GM23338 (cell line): ENCODE measurements around the gene AP2B1. TPM values are rescaled to one million over a fixed set of nuclear protein-coding genes. Genes with fewer than 3 reads are reported as not detected.

Experiments
- ATAC-seq: fragments of 200-7000 bp; cut with Tn5 transposase; 3 replicates; pipeline ENCODE4 v1.9.1; 2020
- DNase-seq: peaks from one replicate; pipeline ENCODE4 v3.0.0-alpha.2; 2015; ENCODE audit warnings: low spot score
- H2AFZ ChIP-seq: fragments of 200-600 bp; sonication (generic); 2 replicates; pipeline ENCODE4 v1.8.0; 2016; ENCODE audit warnings: antibody characterized with exemption, mild to moderate bottlenecking, moderate library complexity
- H3F3A ChIP-seq: fragments of 200-600 bp; sonication (generic); replicated peaks from 2 replicates; pipeline ENCODE4 v1.8.0; 2017; ENCODE audit warnings: antibody characterized with exemption, mixed run types, low read depth
- H3K27ac ChIP-seq: fragments of 200-600 bp; sonication (generic); 2 replicates; pipeline ENCODE4 v1.6.1; 2016; ENCODE audit warnings: low read depth
- H3K27me3 ChIP-seq: fragments of 200-600 bp; sonication (generic); 2 replicates; pipeline ENCODE4 v1.8.0; 2016; ENCODE audit warnings: mild to moderate bottlenecking, mixed run types, moderate library complexity; ENCODE audit not compliant: insufficient read depth
- H3K36me3 ChIP-seq: fragments of 200-600 bp; sonication (generic); 2 replicates; pipeline ENCODE4 v1.8.0; 2016; ENCODE audit warnings: mild to moderate bottlenecking; ENCODE audit not compliant: insufficient read depth
- H3K4me1 ChIP-seq: fragments of 200-600 bp; sonication (generic); 2 replicates; pipeline ENCODE4 v1.8.0; 2016; ENCODE audit warnings: mild to moderate bottlenecking, moderate library complexity; ENCODE audit not compliant: insufficient read depth
- H3K4me2 ChIP-seq: fragments of 200-600 bp; sonication (generic); 2 replicates; pipeline ENCODE4 v1.7.1; 2017; ENCODE audit warnings: mixed run types
- H3K4me3 ChIP-seq: fragments of 200-600 bp; sonication (generic); 2 replicates; pipeline ENCODE4 v1.6.1; 2016; ENCODE audit warnings: mixed run types
- H3K79me2 ChIP-seq: fragments of 200-600 bp; sonication (generic); replicated peaks from 2 replicates; pipeline ENCODE4 v1.8.0; 2017; ENCODE audit warnings: mild to moderate bottlenecking; ENCODE audit not compliant: insufficient read depth
- H3K9me2 ChIP-seq: fragments of 200-600 bp; sonication (generic); 2 replicates; pipeline ENCODE4 v1.8.0; 2017; ENCODE audit not compliant: insufficient read depth
- H4K20me1 ChIP-seq: fragments of 200-600 bp; sonication (generic); replicated peaks from 2 replicates; pipeline ENCODE4 v1.8.0; 2017; ENCODE audit warnings: mild to moderate bottlenecking; ENCODE audit not compliant: insufficient read depth
- H3K27ac Mint-ChIP-seq: 2 replicates; pipeline ENCODE4 v1.8.0; 2020; ENCODE audit warnings: inconsistent platforms, mild to moderate bottlenecking, moderate library complexity, mixed read lengths
- H3K27me3 Mint-ChIP-seq: 3 replicates; pipeline ENCODE4 v1.8.0; 2022; ENCODE audit warnings: low read depth, mild to moderate bottlenecking, moderate library complexity, mixed read lengths, inconsistent platforms; ENCODE audit not compliant: insufficient read depth, poor library complexity
- H3K36me3 Mint-ChIP-seq: 3 replicates; pipeline ENCODE4 v1.8.0; 2021; ENCODE audit warnings: low read depth, mild to moderate bottlenecking, inconsistent platforms, moderate library complexity, mixed read lengths
- H3K4me1 Mint-ChIP-seq: 3 replicates; pipeline ENCODE4 v1.8.0; 2020; ENCODE audit warnings: mild to moderate bottlenecking, inconsistent platforms, mixed read lengths
- H3K4me3 Mint-ChIP-seq: 3 replicates; pipeline ENCODE4 v1.8.0; 2021; ENCODE audit warnings: moderate library complexity, mild to moderate bottlenecking, inconsistent platforms, mixed read lengths
- H3K9me3 Mint-ChIP-seq: 3 replicates; pipeline ENCODE4 v1.8.0; 2020; ENCODE audit warnings: moderate library complexity, mild to moderate bottlenecking, inconsistent platforms, mixed read lengths
- ETS1 ChIP-seq: IDR thresholded peaks from 2 replicates; pipeline ENCODE4 v1.6.1; 2016; ENCODE audit warnings: antibody characterized with exemption
- EZH2phosphoT487 ChIP-seq: fragments of 200-600 bp; sonication (generic); IDR thresholded peaks from one replicate; pipeline ENCODE4 v1.8.1; 2018; ENCODE audit warnings: antibody characterized with exemption; ENCODE audit not compliant: unreplicated experiment
- JUNB ChIP-seq: IDR thresholded peaks from one replicate; pipeline ENCODE4 v1.6.1; 2016; ENCODE audit warnings: antibody characterized with exemption; ENCODE audit not compliant: unreplicated experiment
- NANOG ChIP-seq: IDR thresholded peaks from 2 replicates; pipeline ENCODE4 v1.6.1; 2016; ENCODE audit warnings: antibody characterized with exemption, borderline replicate concordance
- POLR2AphosphoS5 ChIP-seq: IDR thresholded peaks from 2 replicates; pipeline ENCODE4 v1.6.1; 2016; ENCODE audit warnings: antibody characterized with exemption, low read depth
- REST ChIP-seq: IDR thresholded peaks from one replicate; pipeline ENCODE4 v1.6.1; 2018; ENCODE audit warnings: antibody characterized with exemption; ENCODE audit not compliant: unreplicated experiment
- STAT1 ChIP-seq: IDR thresholded peaks from one replicate; pipeline ENCODE4 v1.6.1; 2016; ENCODE audit warnings: antibody characterized with exemption; ENCODE audit not compliant: unreplicated experiment
- ZNF331 ChIP-seq: fragments of 250-450 bp; sonication (Bioruptor Pico); IDR thresholded peaks from 2 replicates; pipeline ENCODE4 v1.5.0; 2020; ENCODE audit warnings: low read depth, mild to moderate bottlenecking, moderate library complexity
- ZNF462 ChIP-seq: fragments of 250-450 bp; sonication (Bioruptor Pico); IDR thresholded peaks from 2 replicates; pipeline ENCODE4 v1.5.0; 2020; ENCODE audit warnings: mild to moderate bottlenecking, moderate library complexity
- polyA plus RNA-seq: library from polyadenylated mRNA; unstranded; fragments of >200 nt; fragmentation: Nextera tagmentation; extraction: Ambion mirVana; gene quantifications from 2 replicates; pipeline ENCODE4 v1.2.1, GENCODE V29; 2016
- total RNA-seq: library from RNA; depleted of rRNA; stranded (reverse); fragments of >200 nt; shearing (Covaris generic); gene quantifications from 2 replicates; pipeline ENCODE4 v1.2.3, GENCODE V29; 2014

Gene AP2B1
- total and polyA plus RNA-seq, 2 experiments from 2014 or later: 89.7 to 144 TPM

GRCh38 chr17:35708951-35709350, 121.8 kb downstream of the AP2B1 start (continued):
- TF ChIP-seq ETS1 (no peak), POLR2AphosphoS5 (no peak), REST (no peak)

- Mint-ChIP-seq H3K4me1 (no peaks in the 10 kb centered on the region), H3K9me3 (no peaks in the 10 kb centered on the region), H3K36me3 (peaks cover 20% of the 10 kb centered on the region), H3K27ac (no peak overlapping the region), H3K4me3 (no peak overlapping the region), H3K27me3 (peaks cover 3% of the 10 kb centered on the region)
- H3K36me3 ChIP-seq: peaks cover 10% of the 10 kb centered on the region
- H2AFZ ChIP-seq: no peak overlapping the region
- H3K27ac ChIP-seq: no peak overlapping the region
- no peak overlapping the region for H3K4me3 ChIP-seq
- peaks cover 10% of the 10 kb centered on the region for H4K20me1 ChIP-seq
- DNase-seq (no peak), ATAC-seq (no peak)
- no peaks in the 10 kb centered on the region for H3K9me2 ChIP-seq
- no peaks in the 10 kb centered on the region for H3F3A ChIP-seq
- H3K79me2 ChIP-seq: no peaks in the 10 kb centered on the region
- no peak overlapping the region for H3K4me2 ChIP-seq
- H3K4me1 ChIP-seq: no peaks in the 10 kb centered on the region
- no peaks in the 10 kb centered on the region for H3K27me3 ChIP-seq
- TF ChIP-seq JUNB (no peak), ETS1 (no peak), EZH2phosphoT487 (no peak), STAT1 (no peak), ZNF462 (CRISPR knock-in tag) (no peak), POLR2AphosphoS5 (no peak), ZNF331 (CRISPR knock-in tag) (no peak), REST (no peak), NANOG (no peak)
Observed at GRCh38 chr17:35709874-35710273, 122.8 kb downstream of the AP2B1 start.
